Panc1 (cell line): ENCODE results near the gene GIT1.

ENCODE experiments used
- CTCF ChIP-seq: fragments of 450-650 bp; IDR thresholded peaks from 2 replicates; pipeline ENCODE4 v1.5.1; 2017; ENCODE audit warnings: mild to moderate bottlenecking
- POLR2AphosphoS5 ChIP-seq: IDR thresholded peaks from 2 replicates; pipeline ENCODE4 v1.6.1; 2012; ENCODE audit warnings: mild to moderate bottlenecking, low read depth, low read length, moderate library complexity
- TCF7L2 ChIP-seq: IDR thresholded peaks from 2 replicates; pipeline ENCODE4 v1.6.1; 2011; ENCODE audit warnings: mild to moderate bottlenecking, low read depth, low read length, inconsistent platforms

- no peak for TF ChIP-seq CTCF
- no peak for TF ChIP-seq POLR2AphosphoS5
- TF ChIP-seq TCF7L2 = no peak
These were observed 44.4 kb upstream of the GIT1 start for GRCh38 chr17:29633886-29634285.
